Muscle layer of duodenum (tissue), 2 donors: Measurements from ENCODE around the gene SRC.

Experiments
- H3K27ac ChIP-seq: one replicate; pipeline ENCODE4 v1.7.0; 2013; ENCODE audit warnings: mild to moderate bottlenecking, low read length
- H3K27me3 ChIP-seq: one replicate; pipeline ENCODE4 v1.7.0; 2013; ENCODE audit warnings: low read depth, mild to moderate bottlenecking, control low read depth, low read length
- H3K36me3 ChIP-seq, 2 donors: one replicate each; pipeline ENCODE4 v1.7.0; 2013; ENCODE audit warnings: low read length in 2 of 2, control low read depth in 1 of 2, mild to moderate bottlenecking in 1 of 2; ENCODE audit not compliant: insufficient read depth in 2 of 2, control insufficient read depth in 1 of 2
- H3K4me1 ChIP-seq, 2 donors: one replicate each; pipeline ENCODE4 v1.7.0; 2013; ENCODE audit warnings: low read length in 2 of 2, mild to moderate bottlenecking in 2 of 2, control low read depth in 1 of 2, moderate library complexity in 1 of 2; ENCODE audit not compliant: insufficient read depth in 2 of 2, control insufficient read depth in 1 of 2
- H3K4me3 ChIP-seq, 2 donors: one replicate each; pipeline ENCODE4 v1.7.0; 2013; ENCODE audit warnings: low read length in 2 of 2, low read depth in 1 of 2, mild to moderate bottlenecking in 1 of 2
- H3K9me3 ChIP-seq, 2 donors: one replicate each; pipeline ENCODE4 v1.7.0; 2013; ENCODE audit warnings: low read length in 2 of 2, control low read depth in 1 of 2, mild to moderate bottlenecking in 1 of 2; ENCODE audit not compliant: control insufficient read depth in 1 of 2
- donor health status: healthy.

SRC gene

GRCh38 chr20:37305839-37306238 is 40.1 kb upstream of the SRC start:
- peaks cover 13 to 47% of the 10 kb centered on the region in 2 donors for H3K36me3 ChIP-seq
- H3K4me3 ChIP-seq = no peak overlapping the region
- H3K9me3 ChIP-seq = no peaks in the 10 kb centered on the region
- no peaks in the 10 kb centered on the region for H3K27me3 ChIP-seq
- H3K27ac ChIP-seq = no peak overlapping the region
- H3K4me1 ChIP-seq = peaks cover 6 to 11% of the 10 kb centered on the region in 2 donors

GRCh38 chr20:37308086-37309050 is 37.6 kb upstream of the SRC start:
- no peaks in the 10 kb centered on the region for H3K9me3 ChIP-seq
- peak overlapping the region; percentile 67 for H3K27ac ChIP-seq
- H3K36me3 ChIP-seq = peaks cover 0 to 32% of the 10 kb centered on the region in 2 donors
- H3K4me3 ChIP-seq = no peak overlapping the region
- no peaks in the 10 kb centered on the region for H3K27me3 ChIP-seq
- peaks cover 16 to 20% of the 10 kb centered on the region in 2 donors for H3K4me1 ChIP-seq

- no peaks in the 10 kb centered on the region for H3K9me3 ChIP-seq
- H3K4me3 ChIP-seq = no peak overlapping the region
- peaks cover 21 to 29% of the 10 kb centered on the region in 2 donors for H3K4me1 ChIP-seq
- H3K27me3 ChIP-seq = no peaks in the 10 kb centered on the region
- H3K36me3 ChIP-seq = peaks cover 0 to 28% of the 10 kb centered on the region in 2 donors
- H3K27ac ChIP-seq = peak overlapping the region; percentile 67
Observed at GRCh38 chr20:37309290-37309689, 36.6 kb upstream of the SRC start.

- Histone ChIP-seq H3K27ac (no peak overlapping the region), H3K4me1 (peaks cover 21 to 37% of the 10 kb centered on the region in 2 donors)
Observed at GRCh38 chr20:37309936-37310590, 35.9 kb upstream of the SRC start.

GRCh38 chr20:37310951-37311350 is 35.0 kb upstream of the SRC start:
- peaks cover 21 to 46% of the 10 kb centered on the region in 2 donors for H3K4me1 ChIP-seq
- H3K36me3 ChIP-seq = peaks cover 0 to 28% of the 10 kb centered on the region in 2 donors
- H3K27me3 ChIP-seq = no peaks in the 10 kb centered on the region
- H3K27ac ChIP-seq = no peak overlapping the region
- H3K9me3 ChIP-seq = no peaks in the 10 kb centered on the region
- H3K4me3 ChIP-seq = no peak overlapping the region

More at GRCh38 chr20:37309936-37310590, 35.9 kb upstream of the SRC start:
- Histone ChIP-seq H3K27me3 (no peaks in the 10 kb centered on the region), H3K4me3 (no peak overlapping the region), H3K9me3 (no peaks in the 10 kb centered on the region), H3K36me3 (peaks cover 0 to 28% of the 10 kb centered on the region in 2 donors)

- H3K4me1 ChIP-seq = peaks cover 21 to 48% of the 10 kb centered on the region in 2 donors
- H3K27me3 ChIP-seq = no peaks in the 10 kb centered on the region
- H3K4me3 ChIP-seq = no peak overlapping the region
- H3K27ac ChIP-seq = peak overlapping the region; percentile 48
- H3K9me3 ChIP-seq = no peaks in the 10 kb centered on the region
- H3K36me3 ChIP-seq = peaks cover 6 to 35% of the 10 kb centered on the region in 2 donors
Observed at GRCh38 chr20:37311710-37312355, 34.1 kb upstream of the SRC start.

GRCh38 chr20:37313546-37314091 is 32.3 kb upstream of the SRC start:
- Histone ChIP-seq H3K27me3 (no peaks in the 10 kb centered on the region), H3K4me3 (peak overlapping the region in 1 of 2 donors; percentile 25), H3K27ac (no peak overlapping the region), H3K9me3 (no peaks in the 10 kb centered on the region), H3K36me3 (peaks cover 19 to 28% of the 10 kb centered on the region in 2 donors), H3K4me1 (peaks cover 19 to 48% of the 10 kb centered on the region in 2 donors)

GRCh38 chr20:37314099-37314498 is 31.8 kb upstream of the SRC start:
- H3K4me1 ChIP-seq = peaks cover 14 to 48% of the 10 kb centered on the region in 2 donors
- no peaks in the 10 kb centered on the region for H3K27me3 ChIP-seq
- H3K27ac ChIP-seq = peak overlapping the region; percentile 62
- peak overlapping the region in 1 of 2 donors; percentile 25 for H3K4me3 ChIP-seq
- peaks cover 19 to 25% of the 10 kb centered on the region in 2 donors for H3K36me3 ChIP-seq
- no peaks in the 10 kb centered on the region for H3K9me3 ChIP-seq

GRCh38 chr20:37314617-37315016 is 31.3 kb upstream of the SRC start:
- no peaks in the 10 kb centered on the region for H3K9me3 ChIP-seq
- peak overlapping the region; percentile 62 for H3K27ac ChIP-seq
- peaks cover 10 to 44% of the 10 kb centered on the region in 2 donors for H3K4me1 ChIP-seq
- H3K36me3 ChIP-seq = peaks cover 19 to 25% of the 10 kb centered on the region in 2 donors
- no peaks in the 10 kb centered on the region for H3K27me3 ChIP-seq
- peak overlapping the region in 1 of 2 donors; percentile 25 for H3K4me3 ChIP-seq

GRCh38 chr20:37315021-37315451 is 30.9 kb upstream of the SRC start:
- Histone ChIP-seq H3K36me3 (peaks cover 19 to 24% of the 10 kb centered on the region in 2 donors), H3K4me1 (peaks cover 10 to 42% of the 10 kb centered on the region in 2 donors), H3K27ac (peak overlapping the region; percentile 62), H3K9me3 (no peaks in the 10 kb centered on the region), H3K27me3 (no peaks in the 10 kb centered on the region), H3K4me3 (peak overlapping the region in 1 of 2 donors; percentile 25)
